Measurements from ENCODE around the gene PCNX1. TPM values are rescaled to one million over a fixed set of nuclear protein-coding genes. Genes with fewer than 3 reads are reported as not detected.
A peak's percentile ranks its signal among the peaks of the same experiment; 100 is the strongest.

Gene PCNX1
- total and polyA plus RNA-seq, 9 of the 15 experiments (the other 6 are each of a cell fraction or from before 2014, with no cell fraction given): 0.30 to 4.5 (median 2.3) TPM

- TF ChIP-seq NR2C2 (CRISPR knock-in tag; IDR thresholded peaks at IDR 0.05) (no peak), NR2C2 (tag; IDR thresholded peaks at IDR 0.05) (no peak), DPF2 (IDR thresholded peaks at IDR 0.05) (0 out of 2 replicates have a peak, but pooled peaks have one; percentile 32), MEIS2 (IDR thresholded peaks at IDR 0.05; ENCODE audit: partially characterized antibody) (peak; percentile 74), CSDE1 (IDR thresholded peaks at IDR 0.05) (no peak), ETV6 (IDR thresholded peaks at IDR 0.05; ENCODE audit: borderline replicate concordance in 1 of 2, low read depth in 2 of 2, low read length in 1 of 2) (no peak), ETV6 (CRISPR knock-in tag; IDR thresholded peaks at IDR 0.05; ENCODE audit: borderline replicate concordance) (no peak), CBFA2T3 (IDR thresholded peaks at IDR 0.05) (peak; percentile 62), NFE2 (IDR thresholded peaks at IDR 0.05; ENCODE audit: low read depth) (0 out of 2 replicates have a peak, but pooled peaks have one; percentile 15), TCF3 (CRISPR knock-in tag; IDR thresholded peaks at IDR 0.05) (peak; percentile 72), TEAD4 (IDR thresholded peaks at IDR 0.05; ENCODE audit: low read length) (peak; percentile 75), TEAD4 (CRISPR knock-in tag; IDR thresholded peaks at IDR 0.05; ENCODE audit: borderline replicate concordance) (no peak), ARID1B (IDR thresholded peaks at IDR 0.05) (peak; percentile 65), GTF3C2 (IDR thresholded peaks at IDR 0.05; ENCODE audit: borderline replicate concordance, extremely low read depth, insufficient read length) (no peak), GABPA (tag; conservative IDR thresholded peaks at IDR 0.05; ENCODE audit: low read depth) (no peak), SMARCA4 (IDR thresholded peaks at IDR 0.05) (0 out of 2 replicates have a peak, but pooled peaks have one; percentile 19), ZNF79 (CRISPR knock-in tag; IDR thresholded peaks at IDR 0.05; ENCODE audit: low read depth) (no peak)
Measured at GRCh38 chr14:70987041-70987440, 79.8 kb downstream of the PCNX1 start (continued).
